ENCODE measurements around the gene PDK1.

PDK1 gene

DNA sequence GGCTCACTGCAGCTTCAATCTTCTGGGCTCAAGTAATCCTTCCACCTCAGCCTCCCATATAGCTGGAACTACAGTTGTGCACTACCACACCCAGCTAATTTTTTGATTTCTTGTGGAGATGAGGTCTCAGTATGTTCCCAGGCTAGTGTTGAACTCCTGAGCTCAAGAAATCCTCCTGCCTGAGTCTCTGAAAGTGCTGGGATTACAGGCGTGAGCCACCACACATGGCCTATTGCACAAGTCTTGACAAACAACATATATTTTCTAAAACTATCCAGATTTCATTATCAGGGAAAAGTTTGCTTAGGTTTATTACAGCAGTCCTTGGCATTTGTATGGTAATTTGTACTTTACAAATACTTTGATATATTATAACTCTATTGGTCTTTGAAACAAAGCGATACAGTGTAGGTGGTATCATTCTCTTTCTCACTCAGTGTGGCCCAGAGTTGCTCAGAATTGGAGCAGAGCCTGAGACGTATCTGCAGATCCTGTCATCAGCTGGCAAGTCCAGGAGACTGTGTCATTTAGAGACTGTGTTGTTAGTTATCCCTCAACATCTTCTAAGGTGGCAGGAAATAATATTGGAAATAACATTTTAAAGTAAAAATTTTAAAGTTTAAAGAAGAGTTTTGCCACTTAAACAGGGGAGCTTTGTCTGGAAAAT lies 41.4 kb downstream of the PDK1 start:
- no peak for DNase-seq (ENCODE audit: low read depth)

DNA sequence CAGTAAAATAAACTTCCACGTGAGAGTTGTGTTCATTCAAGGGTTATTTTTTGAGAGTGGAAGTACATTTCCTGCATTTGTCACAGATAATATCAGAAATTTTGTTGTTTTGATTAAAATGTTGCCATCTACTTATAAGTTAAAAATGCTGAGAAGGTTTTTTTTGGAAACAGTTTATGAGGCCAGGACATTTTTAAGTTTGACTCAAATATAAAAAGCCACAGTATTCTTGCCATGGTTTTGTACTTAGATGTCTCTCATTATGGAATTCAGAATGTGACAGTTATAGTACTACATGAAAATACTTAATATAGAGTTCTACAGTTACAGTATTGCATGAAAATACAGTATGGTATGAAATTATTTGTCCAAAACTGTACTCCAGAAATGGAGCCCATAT lies 44.1 kb downstream of the PDK1 start:
- DNase-seq (ENCODE audit: low read depth) = no peak

DNA sequence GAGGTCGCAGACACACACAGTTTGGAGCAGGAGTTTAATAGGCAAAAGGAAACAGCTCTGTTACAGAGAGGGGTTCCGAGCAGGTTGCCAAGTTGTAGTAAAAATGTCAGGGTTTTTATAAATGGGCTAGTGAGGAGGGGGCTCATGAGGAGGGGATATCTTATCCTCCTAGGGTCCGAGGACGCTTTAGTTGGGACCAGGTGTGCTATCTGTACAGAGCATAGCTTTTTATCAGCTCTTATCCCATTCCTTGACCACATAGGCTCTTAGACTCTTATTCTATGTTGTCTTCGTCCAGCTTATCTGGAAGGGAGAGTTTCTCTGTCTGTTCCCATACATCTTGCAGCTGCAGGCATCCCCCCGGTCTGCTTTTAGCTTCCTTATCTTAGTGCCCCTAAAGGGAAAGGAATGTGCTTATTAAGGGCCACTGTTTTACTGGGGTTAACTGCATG lies 44.7 kb downstream of the PDK1 start:
- DNase-seq (ENCODE audit: low read depth) = no peak

DNA sequence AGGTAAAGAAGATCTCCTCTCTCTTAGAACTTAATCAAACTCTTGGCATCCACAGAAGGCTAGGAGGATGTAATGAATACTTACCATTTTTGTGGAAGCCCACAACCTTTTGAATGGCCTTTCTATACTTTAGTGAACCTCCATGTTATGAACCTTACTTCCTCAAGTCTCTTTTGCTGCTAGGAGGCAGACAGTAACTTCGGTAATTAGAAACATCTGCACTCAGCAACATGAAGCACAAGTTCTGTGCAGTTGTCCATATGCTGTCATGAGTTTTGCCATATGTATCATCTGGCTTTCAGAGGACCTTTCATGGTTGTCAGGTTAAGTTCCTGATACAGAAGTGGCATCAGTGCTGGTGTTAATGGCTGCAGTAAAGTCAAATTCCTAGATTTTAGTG lies 50.4 kb downstream of the PDK1 start:
- DNase-seq (ENCODE audit: low read depth) = no peak

DNA sequence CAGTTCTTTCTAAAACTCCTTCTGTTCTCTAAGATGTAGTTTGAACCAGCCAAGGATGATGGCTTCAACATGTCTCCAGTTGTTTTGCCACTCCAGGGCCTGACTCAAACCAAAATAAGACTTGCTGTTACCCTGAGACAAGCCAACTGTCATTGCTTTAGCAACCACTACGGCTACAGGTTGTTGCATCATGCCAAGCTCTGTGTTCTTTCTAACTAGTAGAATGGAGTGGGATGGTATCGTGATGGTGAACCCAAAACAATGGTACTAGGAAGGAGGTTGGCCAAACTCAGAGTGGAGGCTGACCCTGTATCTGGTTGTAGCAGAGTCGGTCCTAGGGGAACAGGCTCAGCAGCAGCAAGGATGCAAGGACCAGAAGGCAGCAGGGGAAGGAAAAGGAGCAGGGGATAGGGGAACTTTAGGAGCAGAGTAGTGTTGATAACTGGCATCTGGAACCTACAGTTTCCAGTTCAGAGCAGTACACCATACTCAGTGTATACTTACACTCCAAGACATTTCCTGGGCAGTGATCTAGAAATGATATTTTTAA lies 51.6 kb downstream of the PDK1 start:
- no peak for DNase-seq (ENCODE audit: low read depth)

DNA sequence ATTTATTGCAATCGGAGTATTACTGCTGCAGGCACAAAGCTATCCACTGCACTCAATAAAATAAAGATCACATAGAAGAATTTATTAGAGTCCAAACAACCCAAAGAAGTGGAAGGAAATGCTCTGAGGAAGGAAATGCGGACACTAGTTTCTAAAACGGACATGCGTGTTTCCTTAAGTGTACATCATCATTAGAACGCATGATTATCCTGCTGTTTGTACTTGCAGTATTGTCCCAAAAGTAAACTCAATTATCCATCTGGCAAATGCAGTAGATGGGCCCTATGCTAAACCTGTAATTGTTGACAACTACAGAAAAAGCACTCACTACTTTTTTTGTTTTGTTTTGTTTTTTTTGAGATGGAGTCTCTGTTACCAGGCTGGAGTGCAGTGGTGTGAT lies 53.6 kb downstream of the PDK1 start:
- no peak for DNase-seq (ENCODE audit: low read depth)

DNA sequence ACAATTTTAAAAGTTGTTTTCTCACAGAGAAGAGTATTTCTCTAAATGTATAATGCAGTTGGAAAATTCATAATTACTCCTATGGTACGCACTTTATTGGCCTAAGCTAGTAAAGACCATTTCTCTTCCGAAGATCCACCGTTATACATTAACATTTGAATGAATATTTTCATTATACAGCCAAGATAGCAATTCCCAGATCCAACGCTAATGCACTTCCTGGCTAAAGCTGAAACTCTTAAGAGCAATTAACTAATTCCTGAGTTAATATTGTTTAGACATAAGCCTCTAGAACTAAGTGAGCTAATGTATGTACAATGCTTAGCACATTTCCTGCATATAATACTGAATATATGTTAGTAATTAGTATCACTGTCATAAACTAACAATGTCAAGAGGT lies 56.2 kb downstream of the PDK1 start:
- DNase-seq (ENCODE audit: low read depth) = no peak

DNA sequence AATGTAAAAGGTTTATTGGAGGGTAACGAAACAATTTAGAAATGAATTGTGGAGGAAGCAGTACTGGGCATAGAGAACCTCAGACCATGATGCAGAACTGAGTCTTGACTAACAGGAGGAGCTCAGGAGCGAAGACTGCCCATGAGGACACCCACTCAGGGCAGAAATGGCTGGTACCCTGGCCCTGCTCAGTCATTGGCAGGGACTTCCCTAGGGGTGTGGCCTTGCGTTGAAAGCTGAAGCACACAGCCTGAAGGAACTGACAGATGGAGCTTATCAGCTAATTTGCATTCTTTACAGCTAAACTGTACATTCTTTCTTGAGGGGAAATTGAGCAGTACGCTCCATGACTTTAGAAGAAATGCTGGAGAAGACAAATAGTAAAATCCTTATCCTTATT lies 57.1 kb downstream of the PDK1 start:
- DNase-seq (ENCODE audit: low read depth) = no peak

DNA sequence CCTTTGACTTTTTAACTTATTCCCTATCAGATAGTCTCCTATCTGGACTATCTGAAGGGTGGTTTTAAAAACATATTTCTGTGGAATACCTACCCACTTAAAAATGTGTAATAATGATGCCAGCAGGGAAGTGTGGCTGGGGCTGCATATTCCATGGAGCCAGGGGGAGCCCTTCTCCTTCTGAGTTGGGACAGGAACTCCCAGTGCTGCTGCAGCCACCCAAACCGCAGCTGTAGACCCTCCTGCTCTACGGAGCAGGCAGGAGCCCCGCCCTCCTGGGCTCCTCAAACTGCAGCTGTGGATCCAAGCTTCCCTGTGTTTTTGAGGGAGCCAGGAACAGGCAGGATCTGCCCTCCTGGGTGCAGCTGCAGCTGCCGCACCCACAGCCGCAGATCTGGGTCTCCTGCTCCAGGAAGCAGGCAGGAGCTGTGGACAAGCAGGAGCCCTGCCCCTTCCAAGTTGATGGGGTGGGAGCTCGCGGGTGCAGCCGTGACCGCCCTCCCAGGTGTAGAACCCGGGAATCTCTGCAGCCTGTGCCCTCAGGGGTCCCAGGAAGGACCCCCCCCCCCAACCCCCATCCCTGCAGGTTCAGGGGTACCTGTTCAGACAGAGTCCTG lies 57.8 kb downstream of the PDK1 start:
- no peak for DNase-seq (ENCODE audit: low read depth)

DNA sequence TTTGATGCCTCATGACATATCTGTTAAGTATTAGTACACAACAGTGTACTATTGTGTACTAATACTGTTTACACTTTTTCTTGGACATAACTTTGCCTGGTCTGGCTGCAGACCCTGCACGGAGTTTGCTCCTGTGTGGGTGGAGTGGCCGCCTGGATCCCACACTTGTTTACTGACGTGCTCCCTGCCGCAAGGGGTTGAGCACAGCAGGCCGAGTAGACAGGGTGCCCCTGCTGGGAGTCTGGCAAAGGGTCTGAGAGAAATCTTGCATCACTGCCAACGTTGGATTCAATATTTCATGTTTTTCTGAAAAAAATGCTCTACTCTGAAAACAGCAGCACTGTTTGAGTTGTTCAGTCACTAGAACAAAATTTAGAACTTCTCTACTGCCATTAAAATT lies 59.0 kb downstream of the PDK1 start:
- DNase-seq (ENCODE audit: low read depth) = no peak

DNA sequence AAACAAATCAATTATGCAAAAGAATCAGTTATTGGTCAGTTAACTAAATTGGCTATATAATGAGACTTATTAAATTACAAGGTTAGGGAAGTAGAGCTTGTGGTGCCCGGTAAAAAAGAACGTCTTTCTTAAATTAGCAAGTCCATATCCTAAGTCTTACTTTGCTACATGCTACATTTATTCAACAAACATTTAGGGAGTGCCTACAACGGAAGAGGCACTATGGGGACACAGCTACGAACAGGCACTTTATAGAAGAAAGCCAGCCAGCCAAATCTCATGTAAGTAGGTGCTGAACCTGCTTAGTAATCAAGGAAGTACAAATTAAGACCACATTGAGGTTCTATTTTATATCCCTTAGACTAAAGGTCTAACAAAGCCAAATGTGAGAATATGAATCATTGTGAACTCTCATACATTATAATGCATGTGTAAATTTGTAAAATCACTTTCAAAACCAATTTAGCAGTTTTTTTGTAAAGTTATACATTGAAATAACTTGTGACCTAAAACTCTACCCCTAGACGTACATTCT lies 59.9 kb downstream of the PDK1 start:
- no peak for DNase-seq (ENCODE audit: low read depth)

DNA sequence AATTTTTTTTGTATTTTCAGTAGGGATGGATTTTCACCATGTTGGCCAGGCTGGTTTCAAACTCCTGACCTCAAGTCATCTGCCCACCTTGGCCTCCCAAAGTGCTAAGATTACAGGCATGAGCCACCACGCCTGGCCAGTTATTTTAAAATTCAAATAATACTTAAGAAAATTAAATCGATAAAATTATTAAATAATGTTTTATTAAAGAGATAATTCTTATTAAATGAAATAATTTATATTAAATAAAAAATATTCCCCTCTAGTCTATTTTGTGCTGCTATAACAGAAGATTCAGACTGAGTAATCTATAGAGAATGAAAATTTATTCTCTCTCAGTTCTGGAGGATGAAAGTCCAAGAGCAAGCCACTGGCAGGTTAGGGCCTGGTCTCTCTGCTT lies 61.2 kb downstream of the PDK1 start:
- DNase-seq (ENCODE audit: low read depth) = no peak

DNA sequence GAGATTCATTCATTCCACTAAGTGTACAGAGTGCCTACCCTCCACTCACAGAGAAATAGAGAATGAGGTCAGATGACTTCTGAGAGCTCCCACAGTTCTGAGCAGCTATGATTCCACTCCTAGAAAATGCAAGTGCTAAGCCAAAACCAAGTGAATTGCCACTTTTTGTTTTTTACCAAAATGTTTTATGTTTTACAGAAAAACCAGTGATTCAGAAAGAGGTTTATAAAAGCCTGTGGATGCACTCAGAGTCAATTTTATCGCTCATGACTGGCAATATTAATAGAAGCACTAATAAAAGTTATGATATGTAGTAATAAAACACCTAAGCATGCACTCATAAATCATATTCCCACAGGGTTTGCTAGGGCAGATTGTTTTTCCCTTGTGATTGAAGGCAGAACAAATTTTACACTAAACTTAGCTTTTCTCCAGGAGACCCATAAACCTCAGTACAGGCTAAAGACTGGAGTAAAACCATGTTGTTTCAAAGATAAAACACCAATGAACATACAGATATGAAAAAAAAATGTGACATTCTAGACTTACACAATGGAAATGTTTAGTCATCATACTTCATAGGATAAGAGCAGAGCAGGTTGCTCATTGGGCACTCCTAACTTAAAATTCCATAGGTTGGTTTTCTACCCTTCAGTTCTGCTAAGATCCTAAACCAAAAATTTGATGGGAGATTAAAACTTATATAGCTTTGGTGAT lies 67.5 kb downstream of the PDK1 start:
- no peak for DNase-seq (ENCODE audit: low read depth)

DNA sequence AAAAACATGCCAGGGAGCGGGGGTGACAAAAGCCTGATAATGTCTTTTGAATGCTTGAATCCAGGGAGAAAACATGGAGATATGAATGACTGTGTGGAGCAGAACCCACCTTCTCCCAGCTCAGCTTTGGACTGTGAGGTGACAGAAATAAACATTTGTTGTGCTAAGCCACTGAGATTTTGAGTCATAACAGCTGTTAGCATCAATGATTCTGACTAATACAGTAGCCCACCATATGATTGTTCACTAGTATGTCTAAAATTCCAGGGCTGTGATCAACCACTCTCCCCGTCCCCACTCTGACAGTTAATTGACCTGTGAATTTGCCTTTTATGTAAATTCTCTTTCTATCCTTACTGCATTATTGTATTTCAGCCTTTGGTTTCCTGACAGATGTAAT lies 69.1 kb downstream of the PDK1 start:
- no peak for DNase-seq (ENCODE audit: low read depth)

DNA sequence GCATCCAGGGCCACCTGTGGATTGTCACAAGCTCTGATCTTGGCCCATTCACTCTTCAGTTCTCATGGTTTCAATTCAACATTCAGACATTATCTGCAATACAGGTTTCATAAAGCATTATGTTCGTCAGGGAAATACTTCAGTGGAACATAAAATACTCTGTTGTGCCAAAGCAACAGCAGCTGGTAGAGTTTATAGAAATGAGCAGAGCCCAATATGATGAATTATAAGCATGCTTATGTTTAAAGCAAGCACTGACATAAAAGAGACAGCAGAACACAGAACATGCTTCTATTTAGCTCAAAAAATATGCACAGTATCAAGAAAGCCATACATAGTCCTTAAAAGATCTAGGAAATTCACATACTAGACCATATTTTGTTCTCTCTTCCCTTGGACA lies 71.3 kb downstream of the PDK1 start:
- DNase-seq (ENCODE audit: low read depth) = no peak

DNA sequence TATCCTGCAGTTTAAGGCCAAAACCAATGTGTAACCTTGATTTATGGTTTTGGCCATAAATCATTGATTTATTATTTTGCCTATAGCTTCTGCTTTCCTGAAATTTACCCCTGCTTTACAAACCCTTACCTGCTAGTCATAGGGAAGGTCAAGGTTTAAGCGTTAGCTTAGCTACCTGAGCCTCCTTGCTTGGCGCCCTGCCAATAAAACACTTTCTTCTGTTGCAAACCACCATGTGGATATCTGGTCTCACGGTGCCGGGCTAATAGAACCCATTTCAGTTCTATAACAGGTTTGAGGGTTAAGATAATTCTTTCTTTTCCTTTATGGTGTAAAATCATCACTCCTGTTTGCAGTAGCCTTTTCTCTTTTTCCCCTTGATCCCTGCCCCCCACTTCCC lies 72.2 kb downstream of the PDK1 start:
- no peak for DNase-seq (ENCODE audit: low read depth)

DNA sequence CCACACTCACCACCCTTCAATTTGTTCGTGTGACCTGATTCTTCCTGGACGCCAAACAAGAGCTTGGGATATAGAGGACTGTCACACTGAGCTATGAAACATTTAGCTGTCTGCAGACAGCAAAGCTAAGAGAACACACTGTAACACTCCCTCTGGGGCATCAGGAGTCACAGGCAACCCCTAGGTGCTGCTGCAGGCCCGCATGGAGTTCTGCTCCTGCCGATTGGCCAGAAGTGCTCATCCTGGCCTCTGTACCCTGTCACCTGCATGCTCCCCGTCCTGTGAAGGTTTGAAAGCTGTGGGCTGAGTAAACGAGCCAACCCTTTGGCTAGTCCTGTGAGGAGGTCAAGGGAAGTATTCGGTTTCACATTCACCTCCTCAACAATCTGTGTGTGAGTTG lies 73.7 kb downstream of the PDK1 start:
- no peak for DNase-seq (ENCODE audit: low read depth)

DNA sequence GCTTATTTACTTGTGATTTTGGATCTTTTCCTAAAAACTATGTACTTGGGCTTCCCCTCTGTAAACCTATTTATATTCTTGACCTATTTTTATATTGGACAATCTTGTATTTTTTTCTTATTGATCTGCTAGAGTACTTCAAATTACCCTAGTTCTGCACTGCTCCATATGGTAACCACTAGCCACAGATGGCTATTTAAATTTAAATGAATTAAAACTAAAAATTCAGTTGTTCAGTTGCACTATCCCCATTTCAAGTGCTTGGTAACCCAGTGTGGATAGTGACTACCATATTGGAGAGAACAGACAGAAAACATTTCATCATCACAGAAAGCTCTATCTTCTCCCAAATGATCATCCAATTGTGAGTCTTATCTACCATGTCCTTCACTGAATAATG lies 74.3 kb downstream of the PDK1 start:
- DNase-seq (ENCODE audit: low read depth) = no peak

DNA sequence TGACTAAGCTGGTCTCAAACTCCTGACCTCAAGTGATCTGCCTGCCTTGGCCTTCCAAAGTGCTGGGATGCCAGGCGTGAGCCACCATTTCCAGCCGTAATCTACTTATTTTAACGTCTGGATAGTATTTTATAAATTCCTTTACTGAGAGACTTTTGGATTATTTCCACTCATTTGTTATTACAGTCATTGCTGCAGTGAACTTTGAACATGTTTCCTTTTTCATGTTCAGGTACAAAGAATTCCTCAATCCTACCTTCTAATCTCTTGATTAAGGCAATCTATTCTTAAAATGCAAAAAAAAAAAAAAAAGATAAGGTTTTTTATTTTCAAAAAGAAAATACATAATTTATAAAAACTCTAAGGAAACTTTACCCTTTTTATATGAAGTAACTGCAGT lies 78.6 kb downstream of the PDK1 start:
- no peak for DNase-seq (ENCODE audit: low read depth)

DNA sequence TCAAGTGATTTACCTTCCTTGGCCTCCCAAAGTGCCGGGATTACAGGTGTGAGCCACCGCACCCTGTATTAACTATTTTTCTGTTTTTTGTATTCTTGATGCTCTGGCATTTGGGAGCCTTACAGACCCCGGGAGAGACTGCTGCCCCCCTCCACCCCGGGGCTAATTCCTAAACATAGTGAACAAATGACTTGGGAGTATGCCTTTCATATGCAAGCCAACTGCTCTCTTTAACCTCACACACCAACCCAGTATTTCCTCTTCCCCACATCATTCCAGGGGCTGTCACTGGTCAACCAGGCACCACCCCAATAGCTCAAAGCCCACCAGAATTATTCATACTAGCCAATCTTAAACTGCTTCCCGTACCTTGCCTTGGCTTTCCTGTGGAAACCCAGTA lies 79.7 kb downstream of the PDK1 start:
- no peak for DNase-seq (ENCODE audit: low read depth)

DNA sequence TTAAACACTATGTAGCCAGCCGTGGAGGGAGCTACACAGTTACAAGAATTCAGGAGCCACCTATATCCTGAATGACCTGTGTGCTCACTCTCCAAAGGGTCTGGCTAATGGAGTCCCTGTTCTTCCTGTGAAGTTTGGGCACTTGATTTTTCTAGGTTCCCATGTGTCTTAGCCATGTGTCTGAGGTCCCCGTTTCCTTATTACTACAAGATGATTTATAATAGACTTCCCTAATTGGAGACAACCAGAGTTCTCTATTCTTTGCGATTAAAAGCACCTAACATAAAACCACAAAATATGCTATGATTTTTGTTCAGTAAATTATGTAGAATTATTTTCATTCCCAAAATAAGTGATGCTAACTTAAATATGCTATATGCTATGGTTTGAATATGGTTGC lies 83.4 kb downstream of the PDK1 start:
- DNase-seq (ENCODE audit: low read depth) = no peak

DNA sequence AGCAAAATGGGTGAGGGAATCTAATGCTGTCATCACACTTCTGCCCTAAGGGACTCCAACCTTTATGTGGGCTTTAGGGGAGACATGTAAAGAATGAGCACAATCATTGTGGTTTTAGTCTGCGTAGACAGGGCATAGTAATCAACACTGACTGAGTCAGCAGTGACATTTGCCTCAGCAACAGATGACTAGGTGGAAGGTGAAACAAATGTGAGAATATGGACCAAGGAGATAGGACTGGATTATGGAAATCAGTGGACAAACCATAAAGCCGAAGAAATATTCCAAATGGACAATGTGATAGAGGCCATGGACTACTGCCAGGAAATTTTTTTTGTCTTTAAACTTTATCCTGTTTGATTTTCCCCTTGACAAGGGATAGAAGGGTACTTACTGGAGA lies 83.9 kb downstream of the PDK1 start:
- DNase-seq (ENCODE audit: low read depth) = no peak

DNA sequence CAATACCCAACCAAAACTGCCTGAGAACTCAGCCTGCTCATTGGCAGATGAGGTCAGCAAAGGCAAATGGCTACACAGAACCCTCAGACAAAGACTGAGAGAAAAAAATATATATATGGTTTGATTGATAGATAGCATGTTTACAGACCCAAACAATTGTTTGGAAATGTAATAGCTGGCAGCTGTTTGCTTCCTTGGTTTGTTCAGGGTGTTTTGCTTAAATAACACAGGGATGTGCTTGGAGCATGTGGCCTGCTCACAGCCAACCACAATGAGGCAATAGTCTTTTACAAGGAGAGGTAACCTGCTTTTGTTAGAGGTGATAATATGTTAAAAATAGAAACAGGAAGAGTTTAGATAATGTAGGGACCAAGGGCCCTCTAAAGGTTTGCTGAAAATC lies 84.5 kb downstream of the PDK1 start:
- DNase-seq (ENCODE audit: low read depth) = no peak
